Measurements from ENCODE around the gene GOSR1.
"Not testable (repeated sequence)": the region's sequence is repeated elsewhere in the genome, so short reads cannot be mapped to it uniquely, and the experiment has no call there.

GOSR1 gene

GRCh38 chr17:30550512-30551273, 73.5 kb downstream of the GOSR1 start:
- TF ChIP-seq, protein P1, sequence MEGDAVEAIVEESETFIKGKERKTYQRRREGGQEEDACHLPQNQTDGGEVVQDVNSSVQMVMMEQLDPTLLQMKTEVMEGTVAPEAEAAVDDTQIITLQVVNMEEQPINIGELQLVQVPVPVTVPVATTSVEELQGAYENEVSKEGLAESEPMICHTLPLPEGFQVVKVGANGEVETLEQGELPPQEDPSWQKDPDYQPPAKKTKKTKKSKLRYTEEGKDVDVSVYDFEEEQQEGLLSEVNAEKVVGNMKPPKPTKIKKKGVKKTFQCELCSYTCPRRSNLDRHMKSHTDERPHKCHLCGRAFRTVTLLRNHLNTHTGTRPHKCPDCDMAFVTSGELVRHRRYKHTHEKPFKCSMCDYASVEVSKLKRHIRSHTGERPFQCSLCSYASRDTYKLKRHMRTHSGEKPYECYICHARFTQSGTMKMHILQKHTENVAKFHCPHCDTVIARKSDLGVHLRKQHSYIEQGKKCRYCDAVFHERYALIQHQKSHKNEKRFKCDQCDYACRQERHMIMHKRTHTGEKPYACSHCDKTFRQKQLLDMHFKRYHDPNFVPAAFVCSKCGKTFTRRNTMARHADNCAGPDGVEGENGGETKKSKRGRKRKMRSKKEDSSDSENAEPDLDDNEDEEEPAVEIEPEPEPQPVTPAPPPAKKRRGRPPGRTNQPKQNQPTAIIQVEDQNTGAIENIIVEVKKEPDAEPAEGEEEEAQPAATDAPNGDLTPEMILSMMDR (IDR thresholded peaks at IDR 0.05; ENCODE audit: borderline replicate concordance, control extremely low read depth, extremely low read depth, insufficient read depth, missing control alignments) = no peak
- in situ Hi-C loops (cut with MboI; ENCODE audit: low sequenced_read_pairs, unreplicated experiment) = no loop called here
- DNase-seq (ENCODE audit: low spot score) = no peak

GRCh38 chr17:30551274-30551995, 74.2 kb downstream of the GOSR1 start:
- DNase-seq (ENCODE audit: low spot score); in situ Hi-C loops (cut with MboI; ENCODE audit: low sequenced_read_pairs, unreplicated experiment): not testable (repeated sequence)

- DNase-seq (ENCODE audit: low spot score) = no peak
- in situ Hi-C loops (cut with MboI; ENCODE audit: low sequenced_read_pairs, unreplicated experiment) = no loop called here
- TF ChIP-seq, protein P1 (IDR thresholded peaks at IDR 0.05; ENCODE audit: borderline replicate concordance, control extremely low read depth, extremely low read depth, insufficient read depth, missing control alignments) = no peak
These were observed 74.8 kb downstream of the GOSR1 start for GRCh38 chr17:30551996-30552339.

DNA sequence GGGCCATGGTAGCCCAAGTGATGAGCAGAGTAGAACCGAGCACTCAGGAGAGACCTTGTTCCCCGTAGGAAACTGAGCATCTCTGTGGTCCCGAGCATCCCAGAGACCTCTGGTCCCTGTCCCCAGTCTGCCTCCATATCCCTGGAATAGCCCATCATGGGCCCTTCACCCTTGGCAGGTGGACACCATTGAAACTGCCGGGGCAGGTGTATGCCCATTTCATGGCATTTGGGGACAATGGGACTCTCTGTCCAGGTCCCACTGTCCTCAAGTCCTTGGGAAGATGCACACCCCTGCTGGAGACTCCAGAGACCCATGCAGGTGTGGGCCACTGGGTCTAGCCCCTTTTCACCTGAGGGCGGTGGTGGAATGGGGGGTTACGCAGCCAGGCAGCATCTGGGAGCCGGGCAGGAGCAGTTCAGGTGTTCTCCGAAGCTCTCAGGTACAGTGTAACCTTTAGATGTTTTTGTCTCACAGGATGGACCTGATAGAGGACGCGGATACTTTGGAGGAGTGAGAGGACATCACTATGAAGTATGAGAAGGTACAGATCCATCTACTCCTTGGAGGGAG, 75.9 kb downstream of the GOSR1 start:
- no peak for DNase-seq (ENCODE audit: low spot score)
- in situ Hi-C loops (cut with MboI; ENCODE audit: low sequenced_read_pairs, unreplicated experiment) = no loop called here
- TF ChIP-seq, protein P1 (IDR thresholded peaks at IDR 0.05; ENCODE audit: borderline replicate concordance, control extremely low read depth, extremely low read depth, insufficient read depth, missing control alignments) = no peak

- in situ Hi-C loops (cut with MboI; ENCODE audit: low sequenced_read_pairs, unreplicated experiment); DNase-seq (ENCODE audit: low spot score): not testable (repeated sequence)
These were observed 76.7 kb downstream of the GOSR1 start for GRCh38 chr17:30553823-30554440.

DNA sequence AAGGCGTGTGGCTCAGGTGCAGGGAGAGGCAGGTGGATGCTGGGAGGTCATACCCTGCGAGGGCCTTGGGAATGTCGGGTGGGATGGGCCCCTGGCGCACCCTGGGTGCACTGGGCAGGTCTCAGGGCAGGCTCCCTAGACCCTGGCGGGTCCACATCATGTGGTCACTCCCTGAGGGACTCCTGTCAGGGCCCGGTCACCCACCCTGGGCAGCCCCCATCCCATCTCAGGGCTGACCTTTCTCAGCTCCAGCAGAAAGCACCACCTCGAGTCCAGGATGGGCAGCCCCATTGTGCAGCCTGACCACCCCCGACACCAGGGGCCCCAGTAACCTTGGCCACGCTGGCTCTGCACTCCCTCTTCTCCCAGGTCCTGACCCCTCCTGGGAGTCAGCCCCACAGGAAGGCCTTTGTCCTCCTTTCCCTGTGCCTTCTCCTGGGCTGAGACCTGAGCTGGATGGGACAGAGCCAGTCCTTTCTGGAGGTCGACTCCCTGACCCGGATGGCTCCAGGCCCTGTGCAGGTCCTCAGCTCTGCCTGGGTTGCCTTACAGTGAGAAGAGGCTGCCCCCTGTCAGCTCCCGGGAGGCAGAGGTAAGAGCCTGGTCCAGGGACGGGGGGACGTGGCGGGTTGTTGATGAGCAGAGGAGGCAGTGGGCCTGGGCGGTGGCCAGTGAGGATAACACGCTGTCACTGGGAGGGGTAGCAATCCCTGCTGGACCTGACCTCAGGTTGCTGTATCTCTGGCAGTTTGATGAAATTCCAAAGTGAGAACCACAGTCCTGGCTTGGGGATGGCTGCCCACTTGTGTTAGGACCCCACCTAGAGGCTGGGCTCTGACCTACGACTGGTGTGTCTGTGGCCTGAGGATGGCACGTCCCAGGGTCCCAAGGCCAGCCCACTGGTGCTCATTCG, 77.9 kb downstream of the GOSR1 start:
- in situ Hi-C loops (cut with MboI; ENCODE audit: low sequenced_read_pairs, unreplicated experiment) = no loop called here
- DNase-seq (ENCODE audit: low spot score) = no peak
- TF ChIP-seq, protein P1 (IDR thresholded peaks at IDR 0.05; ENCODE audit: borderline replicate concordance, control extremely low read depth, extremely low read depth, insufficient read depth, missing control alignments) = no peak

- in situ Hi-C loops (cut with MboI; ENCODE audit: low sequenced_read_pairs, unreplicated experiment) = no loop called here
- TF ChIP-seq, protein P1 (IDR thresholded peaks at IDR 0.05; ENCODE audit: borderline replicate concordance, control extremely low read depth, extremely low read depth, insufficient read depth, missing control alignments) = no peak
- no peak for DNase-seq (ENCODE audit: low spot score)
These were observed 78.7 kb downstream of the GOSR1 start for GRCh38 chr17:30555942-30556341.

All from GM13976 (cell line).